ENCODE results near the gene CCR3.
A peak's percentile ranks its signal among the peaks of the same experiment; 100 is the strongest.

Gene CCR3

DNA sequence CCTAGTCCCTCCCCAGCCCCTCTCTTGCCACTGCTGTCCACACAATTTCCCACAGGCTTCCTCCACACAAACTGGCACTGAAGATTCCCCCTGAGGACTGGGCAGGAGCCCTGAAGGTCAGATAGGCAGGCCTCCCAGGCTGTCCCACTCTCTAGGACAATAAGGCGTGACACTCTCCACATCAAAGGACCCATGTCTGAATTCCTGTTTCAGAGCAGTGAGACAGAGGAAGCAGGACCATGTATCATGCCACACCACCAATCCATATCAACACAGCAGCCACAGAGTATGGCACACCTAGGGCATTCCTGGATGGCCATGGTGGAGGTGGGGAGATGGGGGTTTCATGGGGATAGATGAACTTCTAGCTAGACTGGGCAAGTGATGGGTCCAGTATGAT, 20.3 kb upstream of the CCR3 start:
- DNase-seq, result no peak

DNA sequence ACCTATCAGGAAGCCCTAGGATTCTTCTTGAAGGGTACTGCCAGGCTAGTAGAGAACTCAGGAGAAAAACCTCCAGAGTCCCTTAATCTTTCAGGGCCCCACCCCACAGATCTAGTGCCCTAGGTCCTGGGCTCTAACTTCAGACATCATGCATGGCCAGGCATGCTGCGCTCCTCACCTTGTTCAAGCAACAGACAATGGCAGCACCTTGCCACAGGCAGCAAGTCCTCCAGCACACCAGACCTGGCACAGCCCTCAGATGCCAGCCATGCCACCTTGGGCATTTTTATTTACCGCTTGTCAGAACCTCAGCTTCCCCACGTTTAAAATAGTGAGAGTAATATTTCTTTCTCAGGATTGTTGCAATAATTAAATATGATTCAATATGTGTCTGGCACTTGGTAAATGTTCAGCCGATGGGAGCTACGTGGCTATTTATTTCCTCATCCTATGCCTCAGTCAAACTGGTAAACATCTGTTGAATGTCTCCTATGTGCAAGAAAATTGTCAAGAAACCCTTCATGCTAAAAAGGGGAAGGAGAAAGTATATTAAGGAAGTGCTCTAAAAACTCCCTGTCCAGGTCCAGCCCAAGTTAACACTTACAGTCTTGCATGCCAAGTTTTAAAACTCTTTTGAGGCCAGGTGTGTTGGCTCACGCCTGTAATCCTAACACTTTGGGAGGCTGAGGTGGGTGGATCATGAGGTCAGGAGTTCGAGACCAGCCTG, 19.7 kb upstream of the CCR3 start:
- DNase-seq, result no peak

DNA sequence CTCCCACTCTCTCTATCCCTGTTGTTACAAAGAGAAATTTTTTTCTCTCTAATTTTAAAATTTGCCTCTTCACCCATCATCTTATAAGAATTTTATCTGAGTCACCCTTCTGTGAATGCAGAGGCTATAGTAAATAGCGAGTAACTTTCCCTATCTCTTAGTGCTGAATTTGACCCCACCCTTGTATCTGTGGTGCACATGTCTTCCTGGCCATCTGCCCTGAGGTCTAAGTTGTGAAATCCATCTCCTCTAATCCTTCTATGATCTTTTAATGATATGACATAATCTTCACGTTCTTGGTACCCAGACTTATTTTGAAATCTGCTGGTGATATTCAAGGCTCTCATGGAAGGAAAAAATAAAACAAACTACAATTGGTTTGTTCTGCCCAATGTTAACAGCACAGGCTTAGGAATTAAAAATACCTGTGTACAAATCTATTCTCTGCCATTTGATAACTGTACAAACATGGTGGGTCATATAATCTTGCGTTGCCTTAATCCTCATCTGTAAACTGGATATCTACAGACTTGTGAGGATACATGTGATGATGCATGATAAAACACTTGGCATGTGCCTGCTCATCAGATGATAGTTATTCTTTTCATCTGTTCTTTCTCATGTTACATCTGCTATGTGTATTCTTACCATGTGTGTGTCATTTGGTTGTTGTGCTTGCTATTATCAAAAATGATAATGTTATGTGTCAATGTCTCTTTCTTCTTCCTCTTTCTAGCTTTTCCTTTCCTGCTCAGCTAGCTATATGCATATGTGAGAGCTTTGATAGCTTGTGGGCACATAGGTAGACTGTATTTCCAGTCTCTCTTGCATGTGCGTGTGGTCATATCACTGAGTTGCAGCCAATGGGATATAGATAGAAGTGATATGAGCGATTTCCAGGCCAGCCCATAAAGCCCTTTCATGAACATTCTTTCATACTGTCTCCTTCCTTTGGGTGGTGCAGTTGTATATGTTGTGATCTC, 13.7 kb upstream of the CCR3 start:
- no peak for DNase-seq

DNA sequence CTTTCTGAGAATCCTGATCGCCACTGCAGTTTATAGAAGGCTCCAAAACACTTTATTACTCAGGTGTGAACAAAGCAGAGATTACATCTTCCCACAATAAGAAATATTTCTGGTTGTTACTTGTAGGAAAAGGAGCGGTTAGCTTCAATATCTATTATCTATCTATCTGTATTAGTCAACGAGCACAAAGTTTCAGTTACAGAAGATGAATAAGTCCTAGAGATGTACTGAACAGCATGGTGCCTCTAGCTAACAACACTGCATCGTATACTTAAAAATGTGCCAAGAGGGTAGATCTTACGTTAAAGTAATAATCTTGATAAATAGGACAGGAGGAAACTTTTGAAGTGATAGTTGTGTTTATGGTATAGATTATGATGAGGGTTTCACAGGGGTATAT, 10.9 kb upstream of the CCR3 start:
- DNase-seq, result no peak

DNA sequence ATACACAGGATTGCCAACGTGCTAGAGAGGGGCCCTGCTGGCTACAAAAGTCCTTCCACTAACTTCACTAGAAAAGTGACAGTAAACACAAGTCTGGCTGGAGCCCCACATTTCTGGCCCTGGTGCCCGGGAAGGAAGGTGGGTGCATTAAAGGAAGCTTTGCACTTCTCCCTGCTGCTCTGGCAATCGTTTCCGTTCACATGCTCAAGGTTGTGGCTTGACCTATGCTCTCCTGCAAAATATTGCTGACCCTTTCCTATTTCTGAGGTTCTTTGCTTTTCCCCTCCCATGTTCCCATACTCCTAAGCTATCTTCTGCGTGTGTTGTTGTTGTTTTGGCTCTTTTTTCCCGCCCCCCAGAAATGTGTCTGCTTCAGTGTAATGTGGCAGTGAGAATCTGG, 9.1 kb upstream of the CCR3 start:
- DNase-seq, result no peak

DNA sequence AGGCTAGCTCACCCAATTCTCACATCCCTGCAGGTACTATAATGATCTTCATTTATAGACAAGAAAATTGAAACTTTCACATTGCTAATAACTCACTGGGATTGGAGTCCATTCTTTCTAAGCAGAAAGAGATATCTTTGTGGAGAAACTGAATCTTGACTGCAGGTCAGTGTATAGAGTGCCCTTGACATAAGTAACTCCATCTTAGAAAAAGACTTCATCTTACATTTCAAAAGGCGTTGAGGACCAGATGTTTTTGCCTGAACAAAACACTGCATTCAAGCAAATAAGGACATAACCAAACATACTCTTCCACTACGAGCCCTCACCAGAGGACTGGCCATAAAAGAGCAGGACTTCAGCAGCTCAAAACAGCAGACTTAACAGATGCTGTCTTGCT, 6.8 kb upstream of the CCR3 start:
- DNase-seq, result no peak

DNA sequence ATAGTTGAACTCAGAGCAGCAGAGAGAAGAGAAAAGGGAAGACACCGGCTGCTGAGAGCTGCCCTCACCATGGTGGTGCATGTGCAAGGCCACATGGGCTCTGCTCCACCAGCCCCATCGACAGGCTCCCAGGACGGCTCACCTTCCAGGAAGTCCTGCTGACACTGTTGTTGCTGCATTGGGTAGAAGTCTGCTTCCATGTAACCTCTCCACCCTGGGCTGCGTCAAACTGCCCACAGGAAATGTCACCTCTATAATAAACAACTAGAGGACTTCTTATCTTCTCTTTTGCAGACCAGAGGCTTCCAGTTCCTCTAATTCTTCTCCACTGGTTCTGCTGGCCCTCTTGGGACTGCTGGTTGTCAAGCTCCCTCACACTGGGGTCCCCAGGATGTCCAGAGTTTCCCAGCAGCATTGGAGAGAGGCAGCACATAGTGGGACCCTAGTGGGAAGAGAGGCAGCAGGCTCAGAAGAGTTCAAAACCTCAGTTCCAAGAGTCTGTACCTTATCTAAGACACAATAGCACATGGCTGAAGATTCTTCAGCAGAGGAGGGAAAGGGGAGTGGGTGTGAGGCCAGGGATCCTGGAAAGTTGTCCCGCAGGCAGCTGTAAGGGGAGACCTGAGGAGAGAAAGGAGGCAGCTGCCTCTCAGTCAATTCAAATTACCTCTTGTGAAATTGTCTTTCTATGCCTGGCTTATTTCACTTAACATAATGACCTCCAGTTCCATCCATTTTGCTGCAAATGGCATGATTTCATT, 5.8 kb upstream of the CCR3 start:
- no peak for DNase-seq

DNA sequence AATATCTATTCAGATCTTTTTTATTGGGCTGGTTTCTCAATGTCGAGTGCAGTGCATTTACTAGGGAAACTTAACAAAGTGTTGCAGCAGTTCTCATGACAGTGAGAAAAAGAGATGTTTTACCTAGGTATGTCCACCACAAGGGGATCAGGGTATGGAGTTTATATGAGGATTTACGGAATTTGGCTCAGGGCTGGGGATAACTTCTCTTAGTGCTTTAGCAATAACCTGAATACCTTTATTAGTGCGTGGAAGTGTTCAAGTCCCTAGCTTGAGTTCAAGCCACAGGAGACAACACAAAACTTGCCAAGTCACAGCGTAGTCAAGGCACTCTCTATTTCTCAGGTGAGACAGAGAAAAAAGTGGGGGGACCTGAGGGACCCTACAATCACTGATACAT, 3.9 kb upstream of the CCR3 start:
- DNase-seq, result no peak

DNA sequence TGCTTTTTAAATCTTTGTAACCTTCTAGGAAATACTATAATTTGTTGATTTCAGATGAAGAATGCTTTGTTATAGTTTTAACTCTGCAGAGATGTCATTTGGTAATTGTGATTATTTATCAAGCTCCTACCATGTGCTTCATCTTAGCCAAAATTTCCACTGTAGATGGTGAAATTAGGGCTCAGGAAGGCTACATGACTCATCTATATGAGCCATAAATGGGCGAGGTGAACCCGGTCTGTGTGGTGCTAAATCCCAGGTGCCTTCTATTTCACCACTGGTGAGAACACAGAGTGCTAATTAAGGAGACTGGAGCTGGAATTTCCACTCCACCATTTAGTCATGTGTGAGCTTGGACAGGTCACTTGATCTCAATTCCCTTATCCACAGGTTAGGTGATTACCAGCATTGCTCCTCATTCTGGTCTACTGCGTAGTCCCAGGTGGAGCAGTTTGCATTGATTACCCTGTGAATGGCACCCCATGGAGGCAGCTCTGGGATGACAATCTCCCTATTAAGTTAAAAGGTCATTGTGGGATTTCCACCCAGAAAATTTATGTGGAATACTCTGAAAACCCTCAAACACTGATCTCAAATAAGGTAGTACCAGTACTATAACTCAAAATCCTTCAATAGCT, 2.8 kb upstream of the CCR3 start:
- no peak for DNase-seq

DNA sequence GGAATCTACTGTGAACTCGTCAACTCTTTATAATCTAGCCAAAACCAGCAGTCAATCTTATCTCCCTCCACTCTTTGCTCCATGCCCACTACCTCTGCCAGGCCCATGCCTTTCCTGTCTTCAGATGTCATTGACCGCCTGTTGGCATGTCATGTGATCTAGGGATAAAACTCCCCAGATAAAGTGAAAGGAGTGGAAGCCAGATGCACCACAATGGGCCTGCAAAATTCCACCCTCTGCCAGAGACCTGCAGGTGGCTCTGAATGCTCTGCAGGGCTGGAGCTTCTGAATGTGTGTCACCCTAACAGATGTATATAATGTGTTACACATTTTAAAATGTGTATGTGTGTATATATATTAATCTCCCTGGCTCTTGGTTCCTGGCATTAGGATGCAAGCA, 2.3 kb upstream of the CCR3 start:
- DNase-seq, result no peak

DNA sequence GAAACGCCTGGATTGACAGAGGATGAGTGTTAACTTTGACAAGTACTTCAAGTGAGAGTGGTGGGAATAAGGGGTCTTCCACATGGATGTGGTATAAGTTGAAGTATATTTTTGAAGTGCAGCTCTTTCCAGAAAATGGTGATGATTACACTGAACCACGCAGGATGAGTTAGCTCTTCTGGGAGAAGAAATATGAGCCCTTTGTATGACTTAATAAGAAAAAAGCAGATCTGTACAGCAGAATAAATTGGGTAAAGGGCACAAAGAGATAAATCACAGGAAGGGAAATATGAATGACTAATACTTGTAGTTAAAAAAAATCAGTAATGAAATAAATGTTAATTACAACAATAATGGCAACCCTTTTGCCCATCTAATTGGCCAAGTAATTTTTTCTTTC, 1.3 kb downstream of the CCR3 start:
- no peak for DNase-seq

DNA sequence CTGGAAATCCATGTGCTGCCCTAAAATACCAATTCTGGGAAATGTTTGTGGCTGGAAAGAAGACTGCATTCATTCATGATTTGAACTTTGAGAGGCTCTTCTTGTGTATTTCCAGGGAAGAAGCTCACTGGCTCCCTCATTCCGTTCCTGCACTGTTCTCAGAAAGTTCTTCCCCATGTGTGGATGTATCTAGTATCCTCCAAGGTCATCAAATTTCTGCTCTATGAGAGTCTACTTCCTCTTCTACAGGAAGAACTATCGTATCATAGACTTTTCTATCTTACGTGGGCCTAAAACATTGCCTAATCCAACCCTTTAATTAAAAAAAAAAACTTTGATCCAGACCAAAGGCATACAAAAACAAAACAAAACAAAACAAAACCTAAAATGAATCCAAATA, 2.9 kb downstream of the CCR3 start:
- no peak for DNase-seq

DNA sequence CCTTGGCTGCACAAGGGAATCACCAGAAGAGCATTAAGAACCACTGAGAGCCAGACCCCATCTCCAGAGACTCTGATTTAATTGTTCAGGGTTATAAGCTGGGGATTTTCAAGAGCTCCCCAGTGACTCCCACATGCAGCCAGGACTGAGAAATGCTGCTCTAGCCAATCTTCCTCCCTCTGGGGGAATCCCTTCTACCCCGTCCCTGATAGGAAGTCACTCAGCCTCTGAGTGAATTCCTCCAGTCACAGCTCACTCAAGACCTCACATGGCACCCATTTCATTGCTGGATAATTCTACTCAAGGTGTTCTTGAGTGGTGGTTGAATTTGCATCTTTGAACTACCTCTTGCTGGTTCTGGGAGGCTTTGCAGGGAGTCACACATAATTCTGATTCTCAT, 10.7 kb downstream of the CCR3 start:
- DNase-seq, result no peak

DNA sequence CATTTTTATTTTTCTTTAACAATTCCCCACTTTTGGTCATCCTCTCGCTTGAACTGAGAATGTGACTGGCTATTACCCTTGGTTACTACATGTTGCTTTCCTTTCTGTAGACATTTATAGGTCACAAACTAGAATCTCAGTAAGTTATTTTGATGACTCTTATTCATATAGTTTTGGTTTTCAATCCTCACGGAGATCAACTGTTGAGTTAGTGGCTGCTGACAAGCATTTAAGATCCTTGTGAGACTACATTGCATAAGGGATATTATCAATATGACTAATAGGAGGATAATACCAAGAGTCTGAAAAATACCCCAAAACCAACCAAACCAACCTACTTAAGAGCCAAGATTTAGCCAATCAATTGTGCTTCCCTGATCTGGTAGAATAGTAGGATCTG, 16.3 kb downstream of the CCR3 start:
- no peak for DNase-seq

DNA sequence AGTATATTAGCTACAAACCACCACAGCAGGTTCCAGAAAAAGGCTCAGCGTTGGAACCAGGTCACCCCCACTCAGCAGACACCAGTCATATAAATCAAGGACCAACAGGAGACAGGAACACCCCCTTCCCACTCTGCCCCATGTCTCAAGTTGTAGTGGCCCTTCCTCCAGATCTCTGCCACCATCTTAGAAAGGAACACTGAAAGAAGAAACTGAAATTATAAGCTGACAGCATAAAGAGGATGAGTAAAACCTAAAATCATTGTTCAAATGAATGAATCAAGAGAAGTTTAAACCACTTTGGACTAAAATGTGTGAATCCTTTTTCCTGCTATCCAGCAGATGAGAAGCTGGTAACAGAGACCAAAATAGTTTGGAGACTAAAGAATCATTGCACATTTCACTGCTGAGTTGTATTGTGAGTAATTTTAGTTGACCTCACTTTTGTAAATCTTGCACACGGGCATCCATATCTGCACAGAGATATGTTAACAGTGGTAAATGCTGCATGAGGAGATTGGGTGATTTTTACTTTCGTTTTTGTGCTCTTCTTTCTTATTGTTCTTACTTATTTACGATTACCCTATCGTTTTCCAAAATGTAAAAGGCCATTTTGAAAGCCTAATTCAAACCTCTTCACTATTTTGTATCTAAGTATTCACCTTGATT, 19.8 kb downstream of the CCR3 start:
- DNase-seq, result no peak

DNA sequence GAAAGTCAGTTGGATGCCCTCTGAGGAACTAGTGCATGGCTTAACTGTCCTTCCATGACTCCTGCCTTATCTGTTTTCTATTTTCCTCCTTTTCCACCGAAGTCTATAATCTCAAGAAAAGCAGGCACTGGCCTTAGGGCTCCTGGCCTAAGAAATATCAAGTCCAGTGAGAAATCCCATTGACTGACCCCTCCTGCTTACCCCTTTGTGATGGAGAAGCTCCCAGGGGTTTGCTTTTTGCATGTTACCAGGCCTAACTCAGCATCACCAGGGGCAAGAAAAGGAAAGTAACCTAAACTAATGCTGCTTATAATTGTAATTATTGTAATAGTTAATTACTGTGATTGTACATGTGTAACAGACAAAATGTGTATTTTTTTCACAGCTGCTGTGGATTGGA, 21.7 kb downstream of the CCR3 start:
- no peak for DNase-seq

DNA sequence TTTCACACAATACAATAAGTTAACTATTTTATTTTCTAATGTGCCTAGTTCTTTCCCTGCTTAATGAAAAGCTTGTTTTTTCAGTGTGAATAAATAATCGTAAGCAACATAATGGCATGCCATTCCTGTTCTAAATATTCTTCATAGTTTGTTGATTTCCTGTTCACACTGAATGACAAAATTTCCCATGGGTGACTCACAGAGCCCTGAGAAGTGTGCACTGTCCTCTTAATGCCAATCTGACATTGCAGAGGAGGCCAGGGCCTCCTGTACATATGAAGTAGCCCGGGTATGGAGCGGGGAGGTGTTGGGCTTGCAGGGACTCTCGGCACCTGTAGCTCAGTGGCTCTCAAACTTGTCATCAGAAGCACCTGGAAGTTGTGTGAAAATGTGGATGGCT, 24.3 kb downstream of the CCR3 start:
- no peak for DNase-seq

DNA sequence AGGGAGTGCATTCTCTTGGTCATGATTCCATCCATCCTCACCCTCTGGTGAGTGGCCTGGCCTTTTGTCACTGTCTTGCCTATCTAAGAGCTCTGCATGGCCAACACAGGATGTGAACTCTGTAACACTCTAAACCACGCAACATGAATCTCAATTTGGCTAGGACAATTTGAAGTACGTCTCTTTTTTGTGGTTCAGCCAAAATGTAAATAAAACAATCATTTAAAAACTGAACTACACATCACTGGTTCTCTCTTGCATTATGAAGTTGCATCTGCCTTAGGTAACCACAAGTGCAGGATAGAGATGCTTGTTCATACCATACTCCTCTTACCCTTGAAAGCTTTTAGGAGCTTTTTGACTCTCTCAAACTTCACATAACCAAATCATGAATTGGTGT, 27.3 kb downstream of the CCR3 start:
- DNase-seq, result no peak

DNA sequence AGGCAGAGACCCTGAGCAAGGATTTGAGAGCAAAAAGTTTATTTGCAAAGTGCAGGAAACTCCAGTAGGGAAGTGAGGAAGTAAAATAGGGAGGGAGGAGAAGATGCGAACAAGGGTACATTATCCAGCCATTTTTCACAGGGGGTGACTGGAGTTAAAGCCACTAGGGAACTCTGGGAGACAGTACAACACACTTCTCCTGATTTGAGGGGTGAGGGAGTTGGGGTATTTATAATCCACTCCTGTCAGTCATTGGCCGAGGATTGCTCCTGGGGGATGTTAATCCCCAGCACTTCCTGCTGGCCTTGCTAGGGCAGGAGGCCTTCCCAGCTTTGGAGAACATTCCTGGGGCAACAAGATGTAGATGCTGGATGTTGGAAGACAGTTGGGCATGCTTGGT, 28.2 kb downstream of the CCR3 start:
- DNase-seq, result no peak

DNA sequence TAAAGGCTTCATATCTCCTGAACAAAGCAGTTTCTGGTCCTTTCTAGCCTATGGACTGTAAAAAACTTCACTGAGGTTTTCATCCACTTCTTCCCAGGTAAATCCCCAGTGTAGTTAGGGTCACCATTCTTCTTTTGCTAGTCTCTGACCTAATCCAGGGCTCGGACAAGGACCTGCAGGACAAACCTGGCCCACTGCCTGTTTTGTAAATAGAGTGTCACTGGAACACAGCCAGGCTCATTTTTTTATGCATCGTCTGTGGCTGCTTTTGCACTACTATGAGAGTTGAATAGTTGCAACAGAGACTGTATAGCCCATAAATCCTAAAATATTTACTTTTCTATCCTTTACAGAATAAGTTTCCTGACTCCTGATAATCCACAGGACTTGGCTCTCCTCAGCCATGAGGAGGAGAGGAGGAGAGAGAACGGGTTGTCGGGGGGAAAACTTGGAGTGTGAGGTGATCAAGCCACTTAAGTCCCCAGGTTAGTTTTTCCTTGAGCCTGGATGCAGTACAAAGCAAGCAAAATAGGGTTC, 29.0 kb downstream of the CCR3 start:
- no peak for DNase-seq

DNA sequence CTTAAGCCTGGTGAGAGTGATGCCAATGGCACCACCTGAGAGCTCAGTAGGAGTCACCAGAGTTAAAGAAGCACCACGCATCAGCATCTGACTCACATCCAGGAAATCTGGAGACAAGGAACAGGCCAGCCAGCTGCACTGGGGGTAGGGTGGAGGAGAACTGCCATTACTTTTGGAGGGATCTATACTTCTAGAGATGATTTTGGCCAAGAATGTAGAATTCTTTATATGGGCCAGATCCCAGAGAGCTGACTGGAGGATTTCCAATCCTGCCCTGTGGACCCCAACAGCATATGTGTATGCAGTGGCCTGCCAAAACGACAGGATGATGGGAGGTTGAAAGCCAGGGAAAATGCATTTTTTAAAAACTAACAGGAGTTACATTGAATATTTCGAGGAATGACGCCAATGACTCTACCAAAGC, 29.8 kb downstream of the CCR3 start:
- DNase-seq, result peak; percentile 66

DNA sequence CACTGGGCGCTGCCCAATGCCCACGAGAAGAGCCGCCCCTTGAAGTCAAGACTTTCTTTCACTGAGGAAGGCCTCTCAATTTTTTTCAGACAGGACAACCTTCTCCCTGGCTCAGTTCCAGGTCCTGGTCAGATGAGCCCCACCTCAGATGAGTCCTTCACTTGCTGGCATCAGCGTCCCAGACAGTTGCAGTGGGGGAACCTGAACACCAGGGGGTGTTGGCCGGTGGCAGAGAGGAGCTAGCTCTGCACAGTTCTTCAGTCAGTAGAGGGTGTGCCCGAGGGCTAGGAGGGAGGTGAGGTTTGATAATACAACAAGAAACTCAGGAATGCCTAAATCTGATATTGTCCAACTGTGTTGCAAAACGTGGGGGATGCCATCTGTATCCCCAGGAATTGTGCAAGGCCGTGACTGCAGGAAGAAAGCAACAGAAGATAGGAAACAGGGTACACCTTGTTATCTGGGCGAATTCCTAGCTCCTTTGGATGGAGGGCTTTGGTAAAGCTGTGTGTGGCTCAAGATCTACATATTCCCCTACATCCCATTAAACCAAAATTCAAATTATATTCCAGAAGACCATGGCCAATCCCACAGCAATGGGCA, 34.3 kb downstream of the CCR3 start:
- DNase-seq, result no peak
